GM18909 (cell line): Measurements from ENCODE around the gene MSX2.

Experiments used
- ATAC-seq: cut with Tn5 transposase; IDR thresholded peaks from one replicate; pipeline ENCODE4 v1.9.1; 2021; ENCODE audit warnings: mild to moderate bottlenecking; ENCODE audit not compliant: unreplicated experiment, poor library complexity

The MSX2 gene

DNA sequence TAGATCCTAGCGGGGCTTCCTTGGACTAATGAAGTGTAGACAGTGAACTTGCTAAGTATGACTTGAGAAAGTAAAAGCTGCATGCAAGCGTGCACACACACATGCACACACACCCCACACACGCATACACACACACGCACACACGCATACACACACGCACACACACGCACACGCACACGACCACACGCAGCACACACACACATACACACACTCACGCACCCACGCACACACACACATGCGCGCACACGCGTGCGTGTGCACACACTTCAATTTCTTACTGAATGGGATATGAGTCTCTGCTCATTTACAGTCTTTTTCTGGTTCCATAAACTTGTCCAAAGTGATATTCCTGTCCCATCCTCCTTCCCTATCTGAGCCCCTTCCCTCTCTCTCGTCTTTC lies 41.2 kb downstream of the MSX2 start:
- no peak for ATAC-seq

DNA sequence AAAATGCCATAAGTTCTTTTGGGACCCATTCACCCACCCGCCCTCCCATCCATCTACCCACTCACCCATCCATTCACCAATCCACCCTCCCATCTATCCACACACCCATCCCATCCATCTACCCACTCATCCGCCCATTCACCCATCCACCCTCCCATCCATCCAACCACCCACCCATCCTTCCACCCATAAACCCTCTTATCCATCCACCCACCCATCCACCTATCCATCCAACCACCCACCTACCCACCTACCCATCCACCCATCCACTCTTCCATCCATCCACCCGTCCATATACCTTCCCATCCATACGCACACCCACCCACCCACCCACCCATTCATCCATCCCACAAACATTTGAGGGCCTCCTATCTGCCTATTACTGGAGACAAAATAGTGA lies 43.3 kb downstream of the MSX2 start:
- ATAC-seq = no peak

DNA sequence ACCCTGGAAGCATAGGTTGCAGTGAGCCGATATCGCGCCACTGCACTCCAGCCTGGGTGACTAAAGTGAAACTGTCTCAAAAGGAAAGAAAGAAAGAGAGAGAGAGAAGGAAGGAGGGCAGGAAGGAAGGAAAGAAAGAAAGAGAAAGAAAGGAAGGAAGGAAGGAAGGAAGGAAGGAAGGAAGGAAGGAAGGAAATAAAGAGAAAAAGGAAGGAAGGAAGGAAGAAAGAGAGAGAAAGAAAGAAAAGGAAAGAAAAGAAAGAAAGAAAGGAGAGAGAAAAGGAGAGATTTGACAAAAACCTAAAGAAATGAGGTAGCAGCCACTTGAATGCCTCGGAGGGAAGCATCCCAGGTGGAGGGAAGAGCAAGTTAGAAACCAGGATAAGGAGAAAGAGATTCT lies 44.6 kb downstream of the MSX2 start:
- no peak for ATAC-seq

DNA sequence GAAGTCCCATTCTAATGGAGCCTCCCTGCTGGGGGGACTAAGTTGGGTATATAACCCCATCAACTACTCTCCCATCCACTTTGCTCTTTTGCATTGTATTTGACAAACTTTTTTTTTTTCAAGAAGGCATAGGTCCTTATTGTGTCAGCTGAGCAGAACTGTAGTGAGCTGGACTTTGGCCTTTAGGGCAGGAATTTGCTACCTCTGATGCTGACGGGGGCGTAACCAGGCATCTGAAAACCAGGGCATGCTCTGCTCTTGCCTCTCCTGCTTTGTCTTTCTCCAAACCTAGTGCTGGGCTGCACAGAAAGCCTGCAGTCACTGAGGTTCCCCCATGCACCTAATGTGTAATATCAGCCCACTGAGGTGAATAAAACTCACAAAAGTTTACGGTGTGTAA lies 49.0 kb downstream of the MSX2 start:
- no peak for ATAC-seq

DNA sequence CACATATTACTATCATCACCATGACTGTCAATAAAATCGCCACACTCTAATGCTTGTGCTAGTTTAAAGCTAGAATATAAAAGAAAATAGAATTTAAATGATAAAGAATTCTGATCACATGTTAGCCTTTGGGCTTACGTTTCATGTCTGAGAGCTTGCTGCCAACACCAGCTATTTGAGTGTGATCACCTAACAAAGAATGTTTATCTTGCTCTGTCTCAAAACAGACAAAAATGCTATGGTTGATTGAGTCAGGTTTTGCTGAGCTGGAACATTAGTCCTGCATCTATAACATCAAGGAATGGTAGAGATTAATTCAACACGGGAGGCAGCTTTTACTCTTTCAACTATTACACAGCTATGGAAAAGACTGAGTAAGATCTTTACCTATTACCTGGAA lies 50.7 kb downstream of the MSX2 start:
- ATAC-seq = no peak

DNA sequence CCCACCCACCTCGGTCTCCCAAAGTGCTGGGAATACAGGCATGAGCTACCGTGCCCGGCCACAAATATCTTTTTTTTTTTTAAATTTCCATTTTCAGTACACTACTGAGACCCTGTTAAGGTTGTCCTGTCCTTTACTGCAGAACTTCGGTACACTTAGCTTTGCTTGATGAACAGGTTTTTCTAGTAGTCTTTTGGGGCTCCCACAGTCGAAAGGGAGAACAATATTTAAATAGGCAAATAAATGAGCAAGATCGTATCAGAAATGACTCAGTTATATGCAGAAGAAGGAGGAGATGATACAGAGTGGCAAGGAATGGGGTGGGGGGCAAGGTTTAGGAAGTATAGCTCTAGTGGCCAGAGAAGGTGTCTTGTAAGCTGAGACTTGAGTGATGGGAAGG lies 52.7 kb downstream of the MSX2 start:
- ATAC-seq = no peak

DNA sequence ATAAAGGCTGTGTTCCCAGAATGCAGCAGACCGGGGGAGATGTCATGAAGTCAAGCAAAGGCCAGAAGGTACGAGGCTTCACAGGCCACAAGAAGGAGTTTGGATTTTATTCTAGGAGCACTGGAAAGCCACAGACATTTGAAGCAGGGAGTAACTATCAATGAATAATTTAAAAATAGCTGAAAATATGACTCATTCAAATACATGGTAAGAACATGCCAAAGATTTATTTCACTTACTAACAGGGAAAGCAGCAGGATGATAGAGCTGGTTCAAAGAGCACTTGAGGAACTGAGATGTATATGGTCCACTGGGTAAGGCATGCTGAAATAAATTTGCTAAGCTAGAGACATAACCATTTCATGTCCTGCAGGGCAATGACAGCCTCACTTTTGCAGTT lies 53.2 kb downstream of the MSX2 start:
- no peak for ATAC-seq
